ENCODE data around the gene KCTD5. TPM values are rescaled to one million over a fixed set of nuclear protein-coding genes. Genes with fewer than 3 reads are reported as not detected.
A peak's percentile ranks its signal among the peaks of the same experiment; 100 is the strongest.

KCTD5 gene
- total and polyA plus RNA-seq, 9 of the 15 experiments (the other 6 are each of a cell fraction or from before 2014, with no cell fraction given), result 0.73 to 58.3 (median 32.3) TPM

GRCh38 chr16:2736476-2737237, 54.3 kb downstream of the KCTD5 start:
- FAIRE-seq, result peak; percentile 26

GRCh38 chr16:2737238-2737605, 54.9 kb downstream of the KCTD5 start:
- ChIA-PET CTCF (ENCODE audit: low intra/inter-chr PET ratio) (no interaction called here), POLR2A (interaction anchor here (0.9 to 2.7 kb wide), 2 partner anchors 13 to 30 kb away, joined by 4 to 10 read pairs; no protein-coding TSS in a partner anchor)
- 77% methylated on average over 5 of the region's 5 CpGs for WGBS (ENCODE audit: insufficient coverage, low coverage, missing lambda C conversion rate)

More at GRCh38 chr16:2736476-2737237, 54.3 kb downstream of the KCTD5 start:
- no peak for DNase-seq (ENCODE audit: extremely low read depth in 1 of 4, low spot score in 3 of 4)
- Histone ChIP-seq H3K9me3 (replicated peaks; ENCODE audit: control insufficient read depth, insufficient read depth, low read depth, low read length) (no peaks in the 10 kb centered on the region), H4K20me1 (replicated peaks; ENCODE audit: control insufficient read depth, insufficient read depth, low read length) (no peaks in the 10 kb centered on the region), H3K4me1 (replicated peaks in 1 of 2; ENCODE audit: control insufficient read depth in 2 of 2, insufficient read depth in 2 of 2, low read length in 2 of 2) (peaks cover 7 to 35% of the 10 kb centered on the region in 2 experiments; a peak in 4 of 5 replicates), H3K9ac (ENCODE audit: insufficient read depth in 1 of 2, low read depth in 2 of 2, low read length in 2 of 2) (no peak overlapping the region; a peak in 2 of 4 replicates), H3K36me3 (ENCODE audit: control insufficient read depth, insufficient read depth, low read length) (no peaks in the 10 kb centered on the region), H3K79me2 (ENCODE audit: control insufficient read depth, insufficient read depth, low read length) (no peaks in the 10 kb centered on the region), H3K9me1 (ENCODE audit: control insufficient read depth, insufficient read depth, low read length) (no peaks in the 10 kb centered on the region), H3K27ac (ENCODE audit: extremely low read depth, low read depth, low read length) (no peak overlapping the region), H3K4me3 (no peak overlapping the region), H3K27me3 (ENCODE audit: control insufficient read depth in 2 of 2, insufficient read depth in 2 of 2, low read length in 2 of 2) (no peaks in the 10 kb centered on the region), H3K4me2 (ENCODE audit: insufficient read depth, low read length) (no peak overlapping the region), H2AFZ (ENCODE audit: low read depth, low read length) (no peak overlapping the region)
- no peak for ATAC-seq
- peak; percentile 80 for TF ChIP-seq ZFP36 (IDR thresholded peaks at IDR 0.05; ENCODE audit: low read depth, low read length, partially characterized antibody)
- no peak for TF ChIP-seq ILK (tag; IDR thresholded peaks at IDR 0.05; ENCODE audit: borderline replicate concordance, low read depth)
- peak; percentile 52; the same call in 1 of the 2 replicates for TF ChIP-seq ZKSCAN8 (CRISPR knock-in tag; IDR thresholded peaks at IDR 0.05)
- no peak for TF ChIP-seq LEF1 (IDR thresholded peaks at IDR 0.05)
- 75% methylated on average over 10 of the region's 11 CpGs for WGBS (ENCODE audit: insufficient coverage, low coverage, missing lambda C conversion rate)
- POLR2A ChIA-PET, result interaction anchor here (0.6 to 1.4 kb wide), 3 partner anchors 14 to 206 kb away, joined by 3 to 6 read pairs (median 4); partner anchors contain the start of genes CEMP1 and SRRM2
- CTCF ChIA-PET (ENCODE audit: low intra/inter-chr PET ratio), result no interaction called here
- intact Hi-C loops (cut with micrococcal nuclease) (no loop called here), in situ Hi-C loops (cut with MboI) (no loop called here)
- BruUV-seq (replicated peaks), result no TSS peak

More at GRCh38 chr16:2737238-2737605, 54.9 kb downstream of the KCTD5 start:
- H2AFZ ChIP-seq (ENCODE audit: low read depth, low read length), result no peak overlapping the region
- H3K36me3 ChIP-seq (ENCODE audit: control insufficient read depth, insufficient read depth, low read length), result no peaks in the 10 kb centered on the region
- DNase-seq (ENCODE audit: extremely low read depth in 1 of 4, low spot score in 3 of 4) (no peak), ATAC-seq (no peak), FAIRE-seq (no peak)
- in situ Hi-C loops (cut with MboI), result no loop called here
- no peaks in the 10 kb centered on the region for H3K79me2 ChIP-seq (ENCODE audit: control insufficient read depth, insufficient read depth, low read length)
- no peaks in the 10 kb centered on the region for H3K9me1 ChIP-seq (ENCODE audit: control insufficient read depth, insufficient read depth, low read length)
- no peak for TF ChIP-seq RCOR1 (IDR thresholded peaks at IDR 0.05; ENCODE audit: borderline replicate concordance in 1 of 2, low read depth in 2 of 2, low read length in 2 of 2)
- TF ChIP-seq CHD2 (IDR thresholded peaks at IDR 0.05; ENCODE audit: low read depth, low read length), result no peak
- no peak for TF ChIP-seq CBX2 (IDR thresholded peaks at IDR 0.05; ENCODE audit: insufficient read depth, low read length, poor library complexity, severe bottlenecking)
- no peak for TF ChIP-seq RNF219 (CRISPR knock-in tag; IDR thresholded peaks at IDR 0.05)
- no peak for TF ChIP-seq ZNF124 (CRISPR knock-in tag; IDR thresholded peaks at IDR 0.05)
- no peak for TF ChIP-seq MBD1 (CRISPR knock-in tag; IDR thresholded peaks at IDR 0.05)
- TF ChIP-seq CBX3 (IDR thresholded peaks at IDR 0.05; ENCODE audit: borderline replicate concordance in 1 of 2, low read length in 2 of 2), result no peak
- no peaks in the 10 kb centered on the region for H3K27me3 ChIP-seq (ENCODE audit: control insufficient read depth in 2 of 2, insufficient read depth in 2 of 2, low read length in 2 of 2)
- H3K4me2 ChIP-seq (ENCODE audit: insufficient read depth, low read length), result no peak overlapping the region
- intact Hi-C loops (cut with micrococcal nuclease), result no loop called here
- H3K27ac ChIP-seq (ENCODE audit: extremely low read depth, low read depth, low read length), result no peak overlapping the region
- H3K9me3 ChIP-seq (replicated peaks; ENCODE audit: control insufficient read depth, insufficient read depth, low read depth, low read length), result no peaks in the 10 kb centered on the region
- peak overlapping the region in 1 of 2 experiments; percentile 90; a peak in 2 of 4 replicates for H3K9ac ChIP-seq (ENCODE audit: insufficient read depth in 1 of 2, low read depth in 2 of 2, low read length in 2 of 2)
- BruUV-seq (replicated peaks), result no TSS peak
- no peak overlapping the region for H3K4me3 ChIP-seq
- H4K20me1 ChIP-seq (replicated peaks; ENCODE audit: control insufficient read depth, insufficient read depth, low read length), result no peaks in the 10 kb centered on the region
- H3K4me1 ChIP-seq (replicated peaks in 1 of 2; ENCODE audit: control insufficient read depth in 2 of 2, insufficient read depth in 2 of 2, low read length in 2 of 2), result peaks cover 7 to 35% of the 10 kb centered on the region in 2 experiments; a peak in 4 of 5 replicates
